K562 (cell line): ENCODE measurements around the gene SOCS2. TPM values are rescaled to one million over a fixed set of nuclear protein-coding genes. Genes with fewer than 3 reads are reported as not detected.

ENCODE experiments used
- ESRRA ChIP-seq: fragments of 450-650 bp; IDR thresholded peaks from 2 replicates; pipeline ENCODE4 v1.6.1; 2014; ENCODE audit warnings: low read depth, mild to moderate bottlenecking, moderate library complexity, borderline replicate concordance
- EWSR1 ChIP-seq: fragments of 450-650 bp; IDR thresholded peaks from 2 replicates; pipeline ENCODE4 v1.6.1; 2018; ENCODE audit warnings: borderline replicate concordance, mild to moderate bottlenecking, low read depth, moderate library complexity; ENCODE audit not compliant: partially characterized antibody
- HINFP ChIP-seq: fragments of 450-650 bp; conservative IDR thresholded peaks from 2 replicates; pipeline ENCODE4 v1.6.1; 2016; ENCODE audit warnings: missing genetic modification characterization, low read depth, mild to moderate bottlenecking, control low read depth, missing compliant biosample characterization
- MLX ChIP-seq, 2 experiments: fragments of 450-650 bp in 1 of 2; sonication (generic) in 1 of 2; formaldehyde crosslinking; conservative IDR thresholded peaks; 2 replicates each; pipeline versions ENCODE4 v1.4.0 to v1.8.1; 2020 to 2022; ENCODE audit warnings: mild to moderate bottlenecking in 1 of 2, missing genetic modification reagents in 1 of 2
- MTA1 ChIP-seq: fragments of 450-650 bp; IDR thresholded peaks from 2 replicates; pipeline ENCODE4 v1.6.1; 2017; ENCODE audit warnings: borderline replicate concordance
- NFIX ChIP-seq: fragments of 250-450 bp; sonication (Bioruptor Pico); IDR thresholded peaks from 2 replicates; pipeline ENCODE4 v1.4.0; 2020; ENCODE audit warnings: low read depth, mild to moderate bottlenecking, moderate library complexity
- NR1H2 ChIP-seq: sonication (generic); formaldehyde crosslinking; IDR thresholded peaks from 2 replicates; pipeline ENCODE4 v1.4.0; 2020; ENCODE audit warnings: mild to moderate bottlenecking, missing genetic modification reagents
- PBX2 ChIP-seq, 2 experiments: IDR thresholded peaks in 1 of 2; conservative IDR thresholded peaks in 1 of 2; 2 replicates each; pipeline ENCODE4 v1.6.1; 2016; ENCODE audit warnings: low read depth in 2 of 2, mild to moderate bottlenecking in 1 of 2, missing compliant biosample characterization in 1 of 2, missing genetic modification characterization in 1 of 2, moderate library complexity in 1 of 2
- POLR2A ChIP-seq: fragments of 450-650 bp; conservative IDR thresholded peaks from 2 replicates; pipeline ENCODE4 v1.6.1; 2016
- RAD21 ChIP-seq, 2 experiments: fragments of 250-450 bp in 1 of 2; fragments of 450-650 bp in 1 of 2; sonication (Bioruptor Pico) in 1 of 2; formaldehyde crosslinking in 1 of 2; IDR thresholded peaks in 1 of 2; conservative IDR thresholded peaks in 1 of 2; 2 replicates each; pipeline versions ENCODE4 v1.4.0 to v1.8.0; 2020 to 2022; ENCODE audit warnings: mild to moderate bottlenecking in 2 of 2, moderate library complexity in 1 of 2
- SMC3 ChIP-seq: conservative IDR thresholded peaks from 2 replicates; pipeline ENCODE4 v1.6.1; 2011; ENCODE audit warnings: low read depth, low read length, improper control_type of control experiment; ENCODE audit not compliant: insufficient read depth
- TRIM25 ChIP-seq: fragments of 450-650 bp; IDR thresholded peaks from 2 replicates; pipeline ENCODE4 v1.7.0; 2016; ENCODE audit warnings: borderline replicate concordance
- ZNF589 ChIP-seq: fragments of 200-800 bp; sonication (Bioruptor generic); IDR thresholded peaks from 2 replicates; pipeline ENCODE4 v1.6.1; 2016; ENCODE audit warnings: low read depth, missing genetic modification characterization, missing compliant biosample characterization
- polyA plus RNA-seq, 8 experiments: library from polyadenylated mRNA; depleted of rRNA in 4 of 8; stranded (reverse) in 5 of 8; unstranded in 3 of 8; fragments of >200 nt; fragmentation: Nextera tagmentation in 2 of 8; fragmentation: Illumina TruSeq in 1 of 8; extraction: Ambion mirVana in 2 of 8; extraction: Trizol in 1 of 8; gene quantifications; 2 replicates each; pipeline versions ENCODE4 v1.2.1 to v1.2.3, GENCODE V29; 2011 to 2014; ENCODE audit warnings: inconsistent platforms in 1 of 8, missing spikeins in 1 of 8
- total RNA-seq, 7 experiments: library from RNA; depleted of rRNA in 6 of 7; stranded (reverse); fragments of >200 nt in 6 of 7; fragmentation: Illumina TruSeq in 2 of 7; extraction: Trizol in 2 of 7; gene quantifications; 2 replicates each; pipeline versions ENCODE4 v1.2.1 to v1.2.3, GENCODE V29; 2011 to 2021; ENCODE audit warnings: low replicate concordance in 1 of 7

SOCS2 gene
- total and polyA plus RNA-seq, 9 of the 15 experiments (the other 6 are each of a cell fraction or from before 2014, with no cell fraction given) = 37.0 to 162 (median 98.7) TPM

GRCh38 chr12:93603762-93604161 is 31.3 kb downstream of the SOCS2 start (continued):
- no peak for TF ChIP-seq ESRRA
- no peak for TF ChIP-seq HINFP
- TF ChIP-seq MLX (CRISPR knock-in tag; conservative IDR thresholded peaks at IDR 0.05) = no peak
- no peak for TF ChIP-seq EWSR1
- no peak for TF ChIP-seq PBX2 (CRISPR knock-in tag; IDR thresholded peaks at IDR 0.05; ENCODE audit: low read depth)
- peak; percentile 42 for TF ChIP-seq PBX2 (tag; conservative IDR thresholded peaks at IDR 0.05; ENCODE audit: low read depth)
- no peak for TF ChIP-seq NR1H2 (CRISPR knock-in tag)
- TF ChIP-seq SMC3 = no peak
- peak in 1 of 2 experiments; percentile 31; a peak in 2 of 4 replicates for TF ChIP-seq RAD21 (CRISPR knock-in tag; conservative IDR thresholded peaks at IDR 0.05 in 1 of 2, IDR thresholded peaks at IDR 0.05 in 1 of 2)
- TF ChIP-seq POLR2A = no peak
- no peak for TF ChIP-seq MTA1
- no peak for TF ChIP-seq ZNF589
- no peak for TF ChIP-seq NFIX (CRISPR knock-in tag)
- TF ChIP-seq TRIM25 = no peak
